Stimulated activated naive CD8-positive, alpha-beta T cell treated with anti-CD3 and anti-CD28 coated beads, Interleukin-15, amount 100 ng/mL, for 72 hours (primary cell): ENCODE data around the gene RNF11.

Experiments used
- ATAC-seq: fragments of 150-1000 bp; cut with Tn5 transposase; 2 replicates; pipeline ENCODE4 v1.10.0; 2021; ENCODE audit warnings: mild to moderate bottlenecking, moderate library complexity
- DNase-seq, 2 donors: peaks; one replicate each; pipeline ENCODE4 v3.0.0; 2021 to 2022
- H3K27ac Mint-ChIP-seq, 2 donors: one replicate each; pipeline ENCODE4 v1.8.0; 2022; ENCODE audit warnings: mild to moderate bottlenecking in 2 of 2, mixed read lengths in 2 of 2, moderate library complexity in 2 of 2
- H3K27me3 Mint-ChIP-seq: one replicate; pipeline ENCODE4 v1.8.0; 2022; ENCODE audit warnings: mixed read lengths
- H3K4me1 Mint-ChIP-seq: one replicate; pipeline ENCODE4 v1.8.0; 2022; ENCODE audit warnings: mild to moderate bottlenecking, mixed read lengths
- H3K4me3 Mint-ChIP-seq, 2 donors: one replicate each; pipeline ENCODE4 v1.8.0; 2022; ENCODE audit warnings: mild to moderate bottlenecking in 2 of 2, mixed read lengths in 2 of 2, moderate library complexity in 1 of 2
- H3K9me3 Mint-ChIP-seq, 2 donors: one replicate each; pipeline ENCODE4 v1.8.0; 2022; ENCODE audit warnings: mixed read lengths in 2 of 2

RNF11 gene

GRCh38 chr1:51295926-51296325 lies 59.9 kb downstream of the RNF11 start:
- no peaks in the 10 kb centered on the region for H3K9me3 Mint-ChIP-seq
- no peaks in the 10 kb centered on the region for H3K27me3 Mint-ChIP-seq
- H3K4me3 Mint-ChIP-seq, result peak overlapping the region in 1 of 2 donors; percentile 78
- ATAC-seq (no peak), DNase-seq (peak in 1 of 2 donors; percentile 7)
- peaks cover 40% of the 10 kb centered on the region for H3K4me1 Mint-ChIP-seq
- H3K27ac Mint-ChIP-seq, result no peak overlapping the region

- Mint-ChIP-seq H3K9me3 (no peaks in the 10 kb centered on the region), H3K4me3 (peak overlapping the region; percentile 66 to 78), H3K4me1 (peaks cover 45% of the 10 kb centered on the region), H3K27ac (peak overlapping the region; percentile 81 to 83), H3K27me3 (no peaks in the 10 kb centered on the region)
- DNase-seq (peak; percentile 75 to 80), ATAC-seq (peak; percentile 62)
These were observed 60.6 kb downstream of the RNF11 start for GRCh38 chr1:51296383-51297357.

- Mint-ChIP-seq H3K9me3 (no peaks in the 10 kb centered on the region), H3K4me3 (peak overlapping the region; percentile 57 to 78), H3K27ac (peak overlapping the region; percentile 57 to 81), H3K4me1 (peaks cover 52% of the 10 kb centered on the region), H3K27me3 (no peaks in the 10 kb centered on the region)
- DNase-seq (no peak), ATAC-seq (no peak)
These were observed 61.6 kb downstream of the RNF11 start for GRCh38 chr1:51297401-51298321.

- H3K9me3 Mint-ChIP-seq, result no peaks in the 10 kb centered on the region
- peak overlapping the region in 1 of 2 donors; percentile 25 for H3K4me3 Mint-ChIP-seq
- H3K27ac Mint-ChIP-seq, result peak overlapping the region in 1 of 2 donors; percentile 57
- DNase-seq (no peak), ATAC-seq (no peak)
- H3K4me1 Mint-ChIP-seq, result peaks cover 54% of the 10 kb centered on the region
- no peaks in the 10 kb centered on the region for H3K27me3 Mint-ChIP-seq
These were observed 62.2 kb downstream of the RNF11 start for GRCh38 chr1:51298322-51298705.

- peak overlapping the region in 1 of 2 donors; percentile 44 for H3K27ac Mint-ChIP-seq
- DNase-seq, result no peak
- no peak for ATAC-seq
- peaks cover 65% of the 10 kb centered on the region for H3K4me1 Mint-ChIP-seq
- H3K4me3 Mint-ChIP-seq, result no peak overlapping the region
- no peaks in the 10 kb centered on the region for H3K27me3 Mint-ChIP-seq
- no peaks in the 10 kb centered on the region for H3K9me3 Mint-ChIP-seq
These were observed 63.3 kb downstream of the RNF11 start for GRCh38 chr1:51299185-51299885.

GRCh38 chr1:51299981-51300670 lies 64.1 kb downstream of the RNF11 start:
- Mint-ChIP-seq H3K4me3 (no peak overlapping the region), H3K9me3 (no peaks in the 10 kb centered on the region), H3K27ac (no peak overlapping the region), H3K27me3 (no peaks in the 10 kb centered on the region), H3K4me1 (peaks cover 66% of the 10 kb centered on the region)
- no peak for ATAC-seq
- no peak for DNase-seq

GRCh38 chr1:51301152-51301843 lies 65.2 kb downstream of the RNF11 start:
- no peaks in the 10 kb centered on the region for H3K27me3 Mint-ChIP-seq
- no peak overlapping the region for H3K4me3 Mint-ChIP-seq
- no peaks in the 10 kb centered on the region for H3K9me3 Mint-ChIP-seq
- ATAC-seq (peak; percentile 47), DNase-seq (no peak)
- H3K4me1 Mint-ChIP-seq, result peaks cover 56% of the 10 kb centered on the region
- H3K27ac Mint-ChIP-seq, result no peak overlapping the region

GRCh38 chr1:51301844-51302162 lies 65.7 kb downstream of the RNF11 start:
- no peak overlapping the region for H3K4me3 Mint-ChIP-seq
- H3K9me3 Mint-ChIP-seq, result no peaks in the 10 kb centered on the region
- no peaks in the 10 kb centered on the region for H3K27me3 Mint-ChIP-seq
- peaks cover 51% of the 10 kb centered on the region for H3K4me1 Mint-ChIP-seq
- DNase-seq (no peak), ATAC-seq (peak; percentile 9)
- peak overlapping the region in 1 of 2 donors; percentile 29 for H3K27ac Mint-ChIP-seq

- Mint-ChIP-seq H3K9me3 (no peaks in the 10 kb centered on the region), H3K4me3 (no peak overlapping the region), H3K4me1 (peaks cover 47% of the 10 kb centered on the region), H3K27ac (no peak overlapping the region), H3K27me3 (no peaks in the 10 kb centered on the region)
- DNase-seq (no peak), ATAC-seq (no peak)
These were observed 66.2 kb downstream of the RNF11 start for GRCh38 chr1:51302270-51302669.

- Mint-ChIP-seq H3K27me3 (no peaks in the 10 kb centered on the region), H3K4me1 (peaks cover 42% of the 10 kb centered on the region), H3K4me3 (no peak overlapping the region), H3K27ac (no peak overlapping the region), H3K9me3 (no peaks in the 10 kb centered on the region)
- ATAC-seq (peak; percentile 24), DNase-seq (no peak)
These were observed 66.7 kb downstream of the RNF11 start for GRCh38 chr1:51302746-51303145.

GRCh38 chr1:51303315-51303714 lies 67.2 kb downstream of the RNF11 start:
- peak; percentile 3 for ATAC-seq
- Mint-ChIP-seq H3K27ac (peak overlapping the region; percentile 2 to 94), H3K27me3 (no peaks in the 10 kb centered on the region), H3K4me1 (peaks cover 38% of the 10 kb centered on the region), H3K9me3 (no peaks in the 10 kb centered on the region), H3K4me3 (no peak overlapping the region)
- no peak for DNase-seq

GRCh38 chr1:51303751-51304251 lies 67.7 kb downstream of the RNF11 start:
- peaks cover 38% of the 10 kb centered on the region for H3K4me1 Mint-ChIP-seq
- ATAC-seq (peak; percentile 67), DNase-seq (peak in 1 of 2 donors; percentile 58)
- H3K4me3 Mint-ChIP-seq, result peak overlapping the region in 1 of 2 donors; percentile 39
- H3K27me3 Mint-ChIP-seq, result no peaks in the 10 kb centered on the region
- no peaks in the 10 kb centered on the region for H3K9me3 Mint-ChIP-seq
- H3K27ac Mint-ChIP-seq, result peak overlapping the region; percentile 2 to 94

GRCh38 chr1:51304360-51304759 lies 68.3 kb downstream of the RNF11 start:
- Mint-ChIP-seq H3K4me1 (peaks cover 38% of the 10 kb centered on the region), H3K27me3 (no peaks in the 10 kb centered on the region), H3K4me3 (no peak overlapping the region), H3K27ac (peak overlapping the region; percentile 40 to 66), H3K9me3 (no peaks in the 10 kb centered on the region)
- DNase-seq (no peak), ATAC-seq (no peak)

GRCh38 chr1:51305371-51305823 lies 69.3 kb downstream of the RNF11 start:
- no peak overlapping the region for H3K4me3 Mint-ChIP-seq
- no peaks in the 10 kb centered on the region for H3K27me3 Mint-ChIP-seq

More at GRCh38 chr1:51305371-51305823, 69.3 kb downstream of the RNF11 start:
- ATAC-seq, result no peak
- peaks cover 38% of the 10 kb centered on the region for H3K4me1 Mint-ChIP-seq
- no peak for DNase-seq
- peak overlapping the region in 1 of 2 donors; percentile 22 for H3K27ac Mint-ChIP-seq
- no peaks in the 10 kb centered on the region for H3K9me3 Mint-ChIP-seq
